ENCODE data around the gene ABHD1. TPM values are rescaled to one million over a fixed set of nuclear protein-coding genes. Genes with fewer than 3 reads are reported as not detected.

ABHD1 gene
- total and polyA plus RNA-seq, 2 experiments from 2014 or later = 0.38 to 0.55 TPM

DNA sequence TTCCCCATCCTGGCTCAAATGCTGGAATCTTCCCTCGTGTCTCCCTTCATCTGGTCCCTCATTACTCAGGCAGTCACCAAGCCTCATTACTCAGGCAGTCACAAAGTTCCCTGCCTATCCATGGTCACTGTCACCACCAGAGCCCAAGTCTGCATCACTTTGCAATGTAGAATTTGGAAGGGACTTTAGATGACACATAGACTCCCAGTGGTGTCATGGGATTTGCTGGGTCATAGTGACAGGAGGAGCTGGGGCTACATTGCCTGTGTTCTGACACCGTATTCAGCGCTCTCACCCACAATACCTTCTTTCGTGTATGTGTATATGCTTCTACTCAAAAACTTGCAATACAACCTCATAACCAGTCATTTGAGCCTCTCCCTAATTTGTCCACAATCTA, 47.3 kb upstream of the ABHD1 start:
- no peaks in the 10 kb centered on the region for H3K36me3 ChIP-seq (ENCODE audit: insufficient read depth)
- H3K4me1 ChIP-seq (ENCODE audit: insufficient read depth) = peaks cover 9% of the 10 kb centered on the region
- H2AFZ ChIP-seq = no peak overlapping the region
- H3K27ac ChIP-seq (ENCODE audit: low read depth) = no peak overlapping the region
- no peaks in the 10 kb centered on the region for H3K27me3 ChIP-seq (ENCODE audit: insufficient read depth)
- DNase-seq (ENCODE audit: low spot score) (no peak), ATAC-seq (no peak)
- no peaks in the 10 kb centered on the region for H3K9me2 ChIP-seq (ENCODE audit: insufficient read depth)
- peaks cover 24% of the 10 kb centered on the region for H3K4me1 Mint-ChIP-seq
- peaks cover 7% of the 10 kb centered on the region; the same call in 1 of the 2 replicates for H3F3A ChIP-seq (replicated peaks; ENCODE audit: low read depth)
- peaks cover under 1% of the 10 kb centered on the region; the same call in 1 of the 2 replicates for H3K79me2 ChIP-seq (replicated peaks; ENCODE audit: insufficient read depth)
- H4K20me1 ChIP-seq (replicated peaks; ENCODE audit: insufficient read depth) = no peaks in the 10 kb centered on the region
- no peak overlapping the region for H3K4me3 Mint-ChIP-seq
- peaks cover 20% of the 10 kb centered on the region for H3K27me3 Mint-ChIP-seq (ENCODE audit: insufficient read depth, low read depth, poor library complexity)
- H3K9me3 Mint-ChIP-seq = no peaks in the 10 kb centered on the region
- no peaks in the 10 kb centered on the region for H3K36me3 Mint-ChIP-seq (ENCODE audit: low read depth)
- TF ChIP-seq POLR2AphosphoS5 (IDR thresholded peaks at IDR 0.05; ENCODE audit: low read depth) = no peak
- no peak for TF ChIP-seq EZH2phosphoT487 (IDR thresholded peaks at IDR 0.05; ENCODE audit: unreplicated experiment)
- no peak for TF ChIP-seq NANOG (IDR thresholded peaks at IDR 0.05; ENCODE audit: borderline replicate concordance)
- no peak for TF ChIP-seq ETS1 (IDR thresholded peaks at IDR 0.05)
- no peak for TF ChIP-seq CREB1 (CRISPR knock-in tag; IDR thresholded peaks at IDR 0.05; ENCODE audit: low read depth)
- no peak for TF ChIP-seq ZNF114 (CRISPR knock-in tag; IDR thresholded peaks at IDR 0.05)
- TF ChIP-seq ZNF331 (CRISPR knock-in tag; IDR thresholded peaks at IDR 0.05; ENCODE audit: low read depth) = no peak
- TF ChIP-seq, protein P1, sequence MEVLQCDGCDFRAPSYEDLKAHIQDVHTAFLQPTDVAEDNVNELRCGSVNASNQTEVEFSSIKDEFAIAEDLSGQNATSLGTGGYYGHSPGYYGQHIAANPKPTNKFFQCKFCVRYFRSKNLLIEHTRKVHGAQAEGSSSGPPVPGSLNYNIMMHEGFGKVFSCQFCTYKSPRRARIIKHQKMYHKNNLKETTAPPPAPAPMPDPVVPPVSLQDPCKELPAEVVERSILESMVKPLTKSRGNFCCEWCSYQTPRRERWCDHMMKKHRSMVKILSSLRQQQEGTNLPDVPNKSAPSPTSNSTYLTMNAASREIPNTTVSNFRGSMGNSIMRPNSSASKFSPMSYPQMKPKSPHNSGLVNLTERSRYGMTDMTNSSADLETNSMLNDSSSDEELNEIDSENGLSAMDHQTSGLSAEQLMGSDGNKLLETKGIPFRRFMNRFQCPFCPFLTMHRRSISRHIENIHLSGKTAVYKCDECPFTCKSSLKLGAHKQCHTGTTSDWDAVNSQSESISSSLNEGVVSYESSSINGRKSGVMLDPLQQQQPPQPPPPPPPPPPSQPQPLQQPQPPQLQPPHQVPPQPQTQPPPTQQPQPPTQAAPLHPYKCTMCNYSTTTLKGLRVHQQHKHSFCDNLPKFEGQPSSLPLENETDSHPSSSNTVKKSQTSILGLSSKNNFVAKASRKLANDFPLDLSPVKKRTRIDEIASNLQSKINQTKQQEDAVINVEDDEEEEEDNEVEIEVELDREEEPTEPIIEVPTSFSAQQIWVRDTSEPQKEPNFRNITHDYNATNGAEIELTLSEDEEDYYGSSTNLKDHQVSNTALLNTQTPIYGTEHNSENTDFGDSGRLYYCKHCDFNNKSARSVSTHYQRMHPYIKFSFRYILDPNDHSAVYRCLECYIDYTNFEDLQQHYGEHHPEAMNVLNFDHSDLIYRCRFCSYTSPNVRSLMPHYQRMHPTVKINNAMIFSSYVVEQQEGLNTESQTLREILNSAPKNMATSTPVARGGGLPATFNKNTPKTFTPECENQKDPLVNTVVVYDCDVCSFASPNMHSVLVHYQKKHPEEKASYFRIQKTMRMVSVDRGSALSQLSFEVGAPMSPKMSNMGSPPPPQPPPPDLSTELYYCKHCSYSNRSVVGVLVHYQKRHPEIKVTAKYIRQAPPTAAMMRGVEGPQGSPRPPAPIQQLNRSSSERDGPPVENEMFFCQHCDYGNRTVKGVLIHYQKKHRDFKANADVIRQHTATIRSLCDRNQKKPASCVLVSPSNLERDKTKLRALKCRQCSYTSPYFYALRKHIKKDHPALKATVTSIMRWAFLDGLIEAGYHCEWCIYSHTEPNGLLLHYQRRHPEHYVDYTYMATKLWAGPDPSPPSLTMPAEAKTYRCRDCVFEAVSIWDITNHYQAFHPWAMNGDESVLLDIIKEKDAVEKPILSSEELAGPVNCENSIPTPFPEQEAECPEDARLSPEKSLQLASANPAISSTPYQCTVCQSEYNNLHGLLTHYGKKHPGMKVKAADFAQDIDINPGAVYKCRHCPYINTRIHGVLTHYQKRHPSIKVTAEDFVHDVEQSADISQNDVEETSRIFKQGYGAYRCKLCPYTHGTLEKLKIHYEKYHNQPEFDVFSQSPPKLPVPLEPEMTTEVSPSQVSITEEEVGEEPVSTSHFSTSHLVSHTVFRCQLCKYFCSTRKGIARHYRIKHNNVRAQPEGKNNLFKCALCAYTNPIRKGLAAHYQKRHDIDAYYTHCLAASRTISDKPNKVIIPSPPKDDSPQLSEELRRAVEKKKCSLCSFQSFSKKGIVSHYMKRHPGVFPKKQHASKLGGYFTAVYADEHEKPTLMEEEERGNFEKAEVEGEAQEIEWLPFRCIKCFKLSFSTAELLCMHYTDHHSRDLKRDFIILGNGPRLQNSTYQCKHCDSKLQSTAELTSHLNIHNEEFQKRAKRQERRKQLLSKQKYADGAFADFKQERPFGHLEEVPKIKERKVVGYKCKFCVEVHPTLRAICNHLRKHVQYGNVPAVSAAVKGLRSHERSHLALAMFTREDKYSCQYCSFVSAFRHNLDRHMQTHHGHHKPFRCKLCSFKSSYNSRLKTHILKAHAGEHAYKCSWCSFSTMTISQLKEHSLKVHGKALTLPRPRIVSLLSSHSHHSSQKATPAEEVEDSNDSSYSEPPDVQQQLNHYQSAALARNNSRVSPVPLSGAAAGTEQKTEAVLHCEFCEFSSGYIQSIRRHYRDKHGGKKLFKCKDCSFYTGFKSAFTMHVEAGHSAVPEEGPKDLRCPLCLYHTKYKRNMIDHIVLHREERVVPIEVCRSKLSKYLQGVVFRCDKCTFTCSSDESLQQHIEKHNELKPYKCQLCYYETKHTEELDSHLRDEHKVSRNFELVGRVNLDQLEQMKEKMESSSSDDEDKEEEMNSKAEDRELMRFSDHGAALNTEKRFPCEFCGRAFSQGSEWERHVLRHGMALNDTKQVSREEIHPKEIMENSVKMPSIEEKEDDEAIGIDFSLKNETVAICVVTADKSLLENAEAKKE (CRISPR knock-in tag; IDR thresholded peaks at IDR 0.05) = no peak
- TF ChIP-seq EZH2 (IDR thresholded peaks at IDR 0.05; ENCODE audit: low read depth, unreplicated experiment) = no peak
- no peak for TF ChIP-seq STAT1 (IDR thresholded peaks at IDR 0.05; ENCODE audit: unreplicated experiment)
- no peak overlapping the region for H3K4me2 ChIP-seq
- no peak overlapping the region for H3K27ac Mint-ChIP-seq
- no peak overlapping the region for H3K4me3 ChIP-seq

Data from GM23338 (cell line).